IMR-90 (cell line): ENCODE measurements around the gene DYNC1H1. TPM values are rescaled to one million over a fixed set of nuclear protein-coding genes. Genes with fewer than 3 reads are reported as not detected.
A peak's percentile ranks its signal among the peaks of the same experiment; 100 is the strongest.
"Not testable (repeated sequence)": the region's sequence is repeated elsewhere in the genome, so short reads cannot be mapped to it uniquely, and the experiment has no call there.

Experiments used
- ATAC-seq: fragments of 200-7000 bp; cut with Tn5 transposase; 2 replicates; pipeline ENCODE4 v1.9.1; 2020; ENCODE audit warnings: low read depth, mild to moderate bottlenecking, moderate library complexity
- BruUV-seq: library from RNA; stranded (reverse); fragments of 400-500 nt; replicated peaks from 2 replicates; lab custom pipeline; 2021; lab: Mats Ljungman, UMichigan
- CTCF ChIA-PET: fragments of 300-600 bp; formaldehyde crosslinking; extraction: SDS; loops from one replicate; lab custom pipeline; 2021; ENCODE audit warnings: antibody characterized with exemption; lab: Yijun Ruan, JAX
- POLR2A ChIA-PET: fragments of 300-600 bp; sonication (Branson Sonifier 250); formaldehyde crosslinking; loops from one replicate; lab custom pipeline; 2022; ENCODE audit warnings: antibody characterized with exemption; ENCODE audit not compliant: unreplicated experiment; lab: Charles Lee
- DNase-seq: peaks from one replicate; pipeline ENCODE4 v3.0.0; 2013
- H2AFZ ChIP-seq: replicated peaks from 2 replicates; pipeline ENCODE3; 2013; ENCODE audit warnings: low read length, mild to moderate bottlenecking; ENCODE audit not compliant: poor library complexity
- H2AK5ac ChIP-seq: 2 replicates; pipeline ENCODE4 v1.6.1; 2013; ENCODE audit warnings: low read depth, low read length, inconsistent platforms
- H2AK9ac ChIP-seq: replicated peaks from 2 replicates; pipeline ENCODE3; 2013; ENCODE audit warnings: mild to moderate bottlenecking, low read depth, low read length, moderate library complexity; ENCODE audit not compliant: poor library complexity
- H2BK120ac ChIP-seq: 2 replicates; pipeline ENCODE4 v1.6.1; 2013; ENCODE audit warnings: low read depth, low read length, inconsistent platforms
- H2BK15ac ChIP-seq: 3 replicates; pipeline ENCODE4 v1.6.1; 2013; ENCODE audit warnings: low read depth, low read length, inconsistent platforms
- H2BK20ac ChIP-seq: 2 replicates; pipeline ENCODE4 v1.6.1; 2013; ENCODE audit warnings: low read depth, mild to moderate bottlenecking, inconsistent platforms, low read length, moderate library complexity
- H2BK5ac ChIP-seq: 2 replicates; pipeline ENCODE4 v1.6.1; 2013; ENCODE audit warnings: mild to moderate bottlenecking, low read depth, low read length, inconsistent platforms; ENCODE audit not compliant: poor library complexity, severe bottlenecking
- H3K14ac ChIP-seq: replicated peaks from 2 replicates; pipeline ENCODE4 v1.6.1; 2013; ENCODE audit warnings: low read depth, low read length, inconsistent platforms
- H3K18ac ChIP-seq: 2 replicates; pipeline ENCODE4 v1.6.1; 2013; ENCODE audit warnings: low read depth, low read length, control low read depth
- H3K23ac ChIP-seq: 2 replicates; pipeline ENCODE4 v1.6.1; 2013; ENCODE audit warnings: low read depth, low read length, inconsistent platforms
- H3K27ac ChIP-seq: 2 replicates; pipeline ENCODE4 v1.5.1; 2013; ENCODE audit warnings: mild to moderate bottlenecking, control low read depth, low read length; ENCODE audit not compliant: insufficient read depth
- H3K27me3 ChIP-seq: 2 replicates; pipeline ENCODE4 v1.6.1; 2013; ENCODE audit warnings: low read length; ENCODE audit not compliant: control insufficient read depth, insufficient read depth
- H3K36me3 ChIP-seq: 2 replicates; pipeline ENCODE4 v1.6.1; 2013; ENCODE audit warnings: low read length, mixed read lengths; ENCODE audit not compliant: control insufficient read depth, insufficient read depth
- H3K4ac ChIP-seq: 2 replicates; pipeline ENCODE4 v1.6.1; 2013; ENCODE audit warnings: low read depth, low read length, inconsistent platforms
- H3K4me1 ChIP-seq: 2 replicates; pipeline ENCODE4 v1.6.1; 2013; ENCODE audit warnings: low read length, mixed read lengths; ENCODE audit not compliant: control insufficient read depth, insufficient read depth
- H3K4me2 ChIP-seq: 2 replicates; pipeline ENCODE4 v1.6.1; 2013; ENCODE audit warnings: low read depth, mild to moderate bottlenecking, control low read depth, low read length, moderate library complexity
- H3K4me3 ChIP-seq: 2 replicates; pipeline ENCODE4 v1.5.1; 2013; ENCODE audit warnings: low read depth, mild to moderate bottlenecking, control low read depth, low read length, moderate library complexity; ENCODE audit not compliant: insufficient read depth
- H3K56ac ChIP-seq: 2 replicates; pipeline ENCODE4 v1.6.1; 2013; ENCODE audit warnings: low read length, inconsistent platforms; ENCODE audit not compliant: insufficient read depth; ENCODE audit errors: extremely low read depth
- H3K79me1 ChIP-seq, 2 experiments: 2 replicates each; pipeline ENCODE4 v1.6.1; 2013; ENCODE audit warnings: low read length in 2 of 2, inconsistent platforms in 1 of 2, low read depth in 1 of 2
- H3K9ac ChIP-seq: 2 replicates; pipeline ENCODE4 v1.6.1; 2013; ENCODE audit warnings: low read depth, low read length, control low read depth
- H3K9me1 ChIP-seq: 2 replicates; pipeline ENCODE4 v1.6.1; 2013; ENCODE audit warnings: low read length, inconsistent platforms; ENCODE audit not compliant: insufficient read depth
- H3K9me3 ChIP-seq: 2 replicates; pipeline ENCODE4 v1.6.1; 2013; ENCODE audit warnings: low read length; ENCODE audit not compliant: control insufficient read depth, insufficient read depth
- H4K20me1 ChIP-seq: 2 replicates; pipeline ENCODE4 v1.6.1; 2013; ENCODE audit warnings: low read length, inconsistent platforms; ENCODE audit not compliant: insufficient read depth
- H4K5ac ChIP-seq: 2 replicates; pipeline ENCODE4 v1.6.1; 2013; ENCODE audit warnings: mild to moderate bottlenecking, low read depth, low read length, control low read depth
- H4K8ac ChIP-seq, 2 experiments: 2 replicates each; pipeline ENCODE4 v1.6.1; 2013; ENCODE audit warnings: low read depth in 2 of 2, low read length in 2 of 2, control low read depth in 1 of 2, inconsistent platforms in 1 of 2
- H4K91ac ChIP-seq: 2 replicates; pipeline ENCODE4 v1.6.1; 2013; ENCODE audit warnings: low read depth, low read length, inconsistent platforms; ENCODE audit not compliant: insufficient read depth
- MXI1 ChIP-seq: IDR thresholded peaks from 2 replicates; pipeline ENCODE4 v1.6.1; 2012; ENCODE audit warnings: low read depth, mild to moderate bottlenecking, low read length, moderate library complexity, borderline replicate concordance
- WGBS, 2 experiments: methylation state at CpG; one replicate each; pipeline versions ENCODE4 v1.1.5 to v1.1.7; 2013; ENCODE audit warnings: missing lambda C conversion rate in 2 of 2; ENCODE audit not compliant: insufficient read length in 1 of 2; ENCODE audit errors: extremely low coverage in 2 of 2; 5-methylcytosine and 5-hydroxymethylcytosine counted together
- dilution Hi-C: fragments of 300-500 bp; cut with HindIII; formaldehyde crosslinking; loops from one replicate; pipeline ENCODE4 v1.14.3; 2018; ENCODE audit warnings: low sequenced_read_pairs; ENCODE audit not compliant: unreplicated experiment
- in situ Hi-C: fragments of 300-500 bp; cut with MboI; formaldehyde crosslinking; loops from 3 replicates; pipeline ENCODE4 v1.14.3; 2019; ENCODE audit warnings: low sequenced_read_pairs, inconsistent platforms, mixed read lengths
- intact Hi-C: fragments of 100-400 bp; cut with micrococcal nuclease; formaldehyde crosslinking; loops from 2 replicates; pipeline ENCODE4 v1.10.0; 2022
- polyA plus RNA-seq, 3 experiments: library from polyadenylated mRNA; depleted of rRNA; stranded (reverse); fragments of >200 nt; gene quantifications; 2 replicates each; pipeline ENCODE4 v1.2.3, GENCODE V29; 2012; ENCODE audit warnings: low replicate concordance in 1 of 3
- total RNA-seq: library from RNA; depleted of rRNA; stranded (reverse); fragments of >200 nt; gene quantifications from 2 replicates; pipeline ENCODE4 v1.2.3, GENCODE V29; 2012

Gene DYNC1H1
- total and polyA plus RNA-seq, 2 of the 4 experiments (the other 2 are of a cell fraction), result 240 to 670 TPM

GRCh38 chr14:102081231-102082080, 117.1 kb downstream of the DYNC1H1 start:
- intact Hi-C loops (no loop called here), dilution Hi-C loops (no loop called here), in situ Hi-C loops (loop anchor here (25.0 kb wide), 1 partner anchor 231 kb away; the partner anchor contains the start of genes MOK and ZNF839)
- no peaks in the 10 kb centered on the region for H3K27me3 ChIP-seq
- H3K27ac ChIP-seq, result no peak overlapping the region
- no TSS peak for BruUV-seq
- no peak overlapping the region for H3K56ac ChIP-seq
- H2BK15ac ChIP-seq, result no peak overlapping the region
- H4K20me1 ChIP-seq, result peaks cover 62% of the 10 kb centered on the region
- H4K8ac ChIP-seq, result peak overlapping the region in 1 of 2 experiments; percentile 6; a peak in 1 of 4 replicates
- no peak overlapping the region for H3K4ac ChIP-seq
- H3K4me2 ChIP-seq, result no peak overlapping the region
- H3K79me1 ChIP-seq, result peaks cover 20 to 49% of the 10 kb centered on the region in 2 experiments
- WGBS, 2 experiments, result 95% methylated on average over 4 of the region's 7 CpGs; no CpG with 5 or more reads in 1 of the 2 experiments
- H3K36me3 ChIP-seq, result peaks cover 65% of the 10 kb centered on the region
- CTCF ChIA-PET, result no interaction called here
- H3K23ac ChIP-seq, result peak overlapping the region; percentile 69; the same call in 1 of the 2 replicates
- H3K18ac ChIP-seq, result no peak overlapping the region
- no peaks in the 10 kb centered on the region; the same call in 1 of the 2 replicates for H3K9me1 ChIP-seq
- H4K5ac ChIP-seq, result no peak overlapping the region
- no peak overlapping the region for H3K4me3 ChIP-seq
- H3K14ac ChIP-seq, result no peak overlapping the region
- H2BK20ac ChIP-seq, result no peak overlapping the region
- H3K9ac ChIP-seq, result no peak overlapping the region
- no peak overlapping the region for H2BK5ac ChIP-seq
- ATAC-seq (no peak), DNase-seq (no peak)
- no peak overlapping the region for H2AK5ac ChIP-seq
- H3K4me1 ChIP-seq, result peaks cover 5% of the 10 kb centered on the region
- no peak for TF ChIP-seq MXI1
- no peaks in the 10 kb centered on the region for H3K9me3 ChIP-seq
- H2BK120ac ChIP-seq, result no peak overlapping the region
- H4K91ac ChIP-seq, result no peak overlapping the region
- H2AFZ ChIP-seq, result no peak overlapping the region
- no peak overlapping the region for H2AK9ac ChIP-seq
- POLR2A ChIA-PET, result no interaction called here

GRCh38 chr14:102084522-102084921, 120.1 kb downstream of the DYNC1H1 start:
- Histone ChIP-seq H3K4me2 (peak overlapping the region; percentile 99; the same call in 1 of the 2 replicates), H3K36me3 (peaks cover 48% of the 10 kb centered on the region), H3K23ac (peak overlapping the region; percentile 58; the same call in 1 of the 2 replicates), H3K4me3 (peak overlapping the region; percentile 87; the same call in 1 of the 2 replicates), H3K4me1 (peaks cover 10% of the 10 kb centered on the region), H3K79me1 (peaks cover 26 to 56% of the 10 kb centered on the region in 2 experiments), H3K14ac (0 out of 2 replicates have a peak overlapping the region, but pooled peaks have one; percentile 53), H4K20me1 (peaks cover 58% of the 10 kb centered on the region)
- H3K56ac ChIP-seq, H3K18ac ChIP-seq, H3K9me1 ChIP-seq, ATAC-seq, intact Hi-C loops, H3K4ac ChIP-seq, H3K27me3 ChIP-seq, H3K9me3 ChIP-seq, H3K27ac ChIP-seq, H2AFZ ChIP-seq, H4K8ac ChIP-seq, H4K5ac ChIP-seq, H2BK20ac ChIP-seq, H2BK120ac ChIP-seq, H2BK15ac ChIP-seq, H4K91ac ChIP-seq, H2AK5ac ChIP-seq, H2AK9ac ChIP-seq, dilution Hi-C loops, DNase-seq, H2BK5ac ChIP-seq, H3K9ac ChIP-seq: not testable (repeated sequence)
- in situ Hi-C loops, result loop anchor here (25.0 kb wide), 1 partner anchor 228 kb away; the partner anchor contains the start of genes MOK and ZNF839
- ChIA-PET CTCF (interaction anchor here (1.7 kb wide), 1 partner anchor 12 kb away, joined by 3 read pairs; no protein-coding TSS in a partner anchor), POLR2A (interaction anchor here (0.5 kb wide), 1 partner anchor 63 kb away, joined by 9 read pairs; no protein-coding TSS in a partner anchor)
- TSS peak; percentile 67 for BruUV-seq
- no CpG with 5 or more reads among the region's 5 CpGs for WGBS, 2 experiments
